Osteoblast (primary cell): ENCODE measurements around the gene C9orf43. TPM values are rescaled to one million over a fixed set of nuclear protein-coding genes. Genes with fewer than 3 reads are reported as not detected.

Experiments
- DNase-seq: peaks from one replicate; pipeline ENCODE4 v3.0.0; 2011; ENCODE audit warnings: low spot score, mixed read lengths; ENCODE audit not compliant: insufficient read length; ENCODE audit errors: missing footprints
- H2AFZ ChIP-seq: 2 replicates; pipeline ENCODE4 v1.6.0; 2011; ENCODE audit warnings: mild to moderate bottlenecking, low read length
- H3K27ac ChIP-seq: 2 replicates; pipeline ENCODE4 v1.5.1; 2011; ENCODE audit warnings: mild to moderate bottlenecking, low read depth, low read length, moderate library complexity
- H3K27me3 ChIP-seq: 2 replicates; pipeline ENCODE4 v1.6.0; 2012; ENCODE audit warnings: mild to moderate bottlenecking, control low read depth, inconsistent platforms, low read length, moderate library complexity; ENCODE audit not compliant: insufficient read depth
- H3K36me3 ChIP-seq: 2 replicates; pipeline ENCODE4 v1.5.1; 2011; ENCODE audit warnings: mild to moderate bottlenecking, low read length, control low read depth, moderate library complexity; ENCODE audit not compliant: insufficient read depth
- H3K4me1 ChIP-seq: 2 replicates; pipeline ENCODE4 v1.5.1; 2011; ENCODE audit warnings: mild to moderate bottlenecking, low read length, control low read depth, moderate library complexity; ENCODE audit not compliant: insufficient read depth
- H3K4me2 ChIP-seq: 2 replicates; pipeline ENCODE4 v1.6.0; 2011; ENCODE audit warnings: mild to moderate bottlenecking, low read length; ENCODE audit not compliant: insufficient read depth
- H3K4me3 ChIP-seq: fragments of 200-600 bp; sonication (generic); 3 replicates; pipeline ENCODE4 v1.5.1; 2012; ENCODE audit warnings: mild to moderate bottlenecking, low read length, inconsistent platforms; ENCODE audit not compliant: insufficient read depth
- H3K79me2 ChIP-seq: 2 replicates; pipeline ENCODE4 v1.6.0; 2012; ENCODE audit warnings: mild to moderate bottlenecking, low read length, control low read depth, inconsistent platforms; ENCODE audit not compliant: insufficient read depth
- H3K9me3 ChIP-seq: 2 replicates; pipeline ENCODE4 v1.5.1; 2011; ENCODE audit warnings: low read depth, low read length, control low read depth
- H4K20me1 ChIP-seq: 2 replicates; pipeline ENCODE4 v1.6.0; 2012; ENCODE audit warnings: mild to moderate bottlenecking, low read length, control low read depth; ENCODE audit not compliant: insufficient read depth
- total RNA-seq: library from RNA; depleted of rRNA; stranded (reverse); fragments of >200 nt; gene quantifications from 2 replicates; pipeline ENCODE4 v1.2.3, GENCODE V29; 2012
- TF ChIP-seq, protein P1 (sequence below): IDR thresholded peaks from 2 replicates; pipeline ENCODE4 v1.5.1; 2011; ENCODE audit warnings: mild to moderate bottlenecking, low read depth, low read length, moderate library complexity; ENCODE audit errors: extremely low read depth

Gene C9orf43
- total RNA-seq, 1 donor: 0.36 TPM

DNA sequence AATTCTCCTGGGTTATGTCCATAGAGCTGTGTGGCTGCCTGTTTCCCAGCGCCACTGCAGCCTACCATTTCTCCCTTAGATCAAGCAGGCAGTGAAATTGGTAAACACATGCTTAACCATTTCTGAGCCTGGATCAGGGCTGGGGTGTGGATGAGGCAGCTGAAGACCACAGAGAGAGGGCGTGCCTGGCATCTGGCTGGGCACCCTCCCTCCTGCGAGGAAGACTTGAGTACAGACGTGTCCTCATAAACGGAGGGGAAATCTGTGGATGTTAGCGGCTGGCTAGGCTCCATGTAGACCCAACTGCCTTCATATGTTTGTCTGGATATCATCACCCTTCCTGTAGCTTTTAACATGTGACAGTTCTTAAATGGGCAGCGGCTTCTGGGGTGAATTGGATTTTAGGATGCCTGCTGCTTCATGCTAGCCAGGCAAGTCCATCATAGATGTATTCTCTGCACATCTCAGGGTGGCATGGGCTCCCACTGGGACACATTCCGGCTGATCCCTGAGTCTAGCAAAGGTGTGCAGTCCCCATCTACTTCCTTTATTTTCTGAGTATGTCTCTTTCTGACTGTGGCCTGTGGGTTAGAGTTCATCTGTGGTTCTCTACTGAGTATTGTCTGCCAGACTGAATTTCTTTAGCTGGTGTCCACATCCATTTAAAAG lies 63.9 kb downstream of the C9orf43 start:
- no peaks in the 10 kb centered on the region for H3K9me3 ChIP-seq
- H3K27ac ChIP-seq: no peak overlapping the region
- H3K36me3 ChIP-seq: no peaks in the 10 kb centered on the region
- no peak overlapping the region for H2AFZ ChIP-seq
- H3K27me3 ChIP-seq: peaks cover 3% of the 10 kb centered on the region
- no peaks in the 10 kb centered on the region for H4K20me1 ChIP-seq
- H3K79me2 ChIP-seq: no peaks in the 10 kb centered on the region
- H3K4me1 ChIP-seq: no peaks in the 10 kb centered on the region
- no peak overlapping the region for H3K4me2 ChIP-seq
- H3K4me3 ChIP-seq: no peak overlapping the region
- TF ChIP-seq, protein P1, sequence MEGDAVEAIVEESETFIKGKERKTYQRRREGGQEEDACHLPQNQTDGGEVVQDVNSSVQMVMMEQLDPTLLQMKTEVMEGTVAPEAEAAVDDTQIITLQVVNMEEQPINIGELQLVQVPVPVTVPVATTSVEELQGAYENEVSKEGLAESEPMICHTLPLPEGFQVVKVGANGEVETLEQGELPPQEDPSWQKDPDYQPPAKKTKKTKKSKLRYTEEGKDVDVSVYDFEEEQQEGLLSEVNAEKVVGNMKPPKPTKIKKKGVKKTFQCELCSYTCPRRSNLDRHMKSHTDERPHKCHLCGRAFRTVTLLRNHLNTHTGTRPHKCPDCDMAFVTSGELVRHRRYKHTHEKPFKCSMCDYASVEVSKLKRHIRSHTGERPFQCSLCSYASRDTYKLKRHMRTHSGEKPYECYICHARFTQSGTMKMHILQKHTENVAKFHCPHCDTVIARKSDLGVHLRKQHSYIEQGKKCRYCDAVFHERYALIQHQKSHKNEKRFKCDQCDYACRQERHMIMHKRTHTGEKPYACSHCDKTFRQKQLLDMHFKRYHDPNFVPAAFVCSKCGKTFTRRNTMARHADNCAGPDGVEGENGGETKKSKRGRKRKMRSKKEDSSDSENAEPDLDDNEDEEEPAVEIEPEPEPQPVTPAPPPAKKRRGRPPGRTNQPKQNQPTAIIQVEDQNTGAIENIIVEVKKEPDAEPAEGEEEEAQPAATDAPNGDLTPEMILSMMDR: no peak
- no peak for DNase-seq

DNA sequence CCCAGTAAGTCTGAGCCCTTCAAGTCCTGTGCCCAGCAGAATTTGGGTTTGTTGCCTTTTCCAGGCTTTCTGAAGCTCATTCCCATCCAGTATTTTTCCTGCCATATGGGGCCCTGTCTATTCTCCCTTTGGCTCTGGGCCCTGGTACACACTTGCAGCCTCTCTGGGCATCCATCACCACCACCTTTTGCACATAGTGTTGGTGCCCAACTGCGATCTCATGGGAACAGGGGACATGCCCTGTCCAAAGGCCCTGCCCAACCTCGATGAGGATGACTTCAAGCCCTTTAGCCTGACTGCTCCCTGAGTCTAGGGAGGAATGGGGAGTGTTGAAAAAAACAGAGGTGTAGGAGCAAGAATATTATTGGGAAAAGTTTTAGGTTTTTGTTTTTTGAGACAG lies 64.5 kb downstream of the C9orf43 start:
- Histone ChIP-seq H3K79me2 (no peaks in the 10 kb centered on the region), H3K4me1 (no peaks in the 10 kb centered on the region), H3K27ac (no peak overlapping the region), H3K27me3 (peaks cover 3% of the 10 kb centered on the region), H2AFZ (no peak overlapping the region), H3K4me2 (no peak overlapping the region), H3K36me3 (no peaks in the 10 kb centered on the region), H3K4me3 (no peak overlapping the region), H3K9me3 (no peaks in the 10 kb centered on the region), H4K20me1 (no peaks in the 10 kb centered on the region)
- TF ChIP-seq, protein P1: no peak
- DNase-seq: no peak

DNA sequence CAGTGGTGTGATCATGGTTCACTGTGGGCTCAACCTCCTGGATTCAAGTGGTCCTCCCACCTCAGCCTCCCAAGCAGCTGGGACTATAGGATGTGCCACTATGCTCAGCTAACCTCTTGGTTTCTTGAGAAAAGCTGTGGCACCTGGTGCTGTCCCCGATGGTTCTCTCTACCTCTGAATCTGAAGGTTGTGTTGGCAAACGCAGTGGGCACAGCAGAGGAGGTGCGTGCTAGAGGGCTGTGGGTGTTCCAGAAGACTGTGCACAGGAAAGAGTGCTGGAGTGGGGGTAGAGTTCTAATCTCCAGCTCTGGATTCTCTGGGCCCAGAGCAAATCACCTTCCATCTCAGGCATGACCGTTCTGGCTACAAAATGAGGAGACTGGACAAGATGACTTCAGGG lies 65.4 kb downstream of the C9orf43 start:
- H2AFZ ChIP-seq: no peak overlapping the region
- no peaks in the 10 kb centered on the region for H3K9me3 ChIP-seq
- H3K36me3 ChIP-seq: no peaks in the 10 kb centered on the region
- peaks cover 3% of the 10 kb centered on the region for H3K27me3 ChIP-seq
- no peaks in the 10 kb centered on the region for H4K20me1 ChIP-seq
- no peaks in the 10 kb centered on the region for H3K79me2 ChIP-seq
- TF ChIP-seq, protein P1: no peak
- H3K4me3 ChIP-seq: no peak overlapping the region
- no peak for DNase-seq
- no peaks in the 10 kb centered on the region for H3K4me1 ChIP-seq
- no peak overlapping the region for H3K27ac ChIP-seq
- no peak overlapping the region for H3K4me2 ChIP-seq

DNA sequence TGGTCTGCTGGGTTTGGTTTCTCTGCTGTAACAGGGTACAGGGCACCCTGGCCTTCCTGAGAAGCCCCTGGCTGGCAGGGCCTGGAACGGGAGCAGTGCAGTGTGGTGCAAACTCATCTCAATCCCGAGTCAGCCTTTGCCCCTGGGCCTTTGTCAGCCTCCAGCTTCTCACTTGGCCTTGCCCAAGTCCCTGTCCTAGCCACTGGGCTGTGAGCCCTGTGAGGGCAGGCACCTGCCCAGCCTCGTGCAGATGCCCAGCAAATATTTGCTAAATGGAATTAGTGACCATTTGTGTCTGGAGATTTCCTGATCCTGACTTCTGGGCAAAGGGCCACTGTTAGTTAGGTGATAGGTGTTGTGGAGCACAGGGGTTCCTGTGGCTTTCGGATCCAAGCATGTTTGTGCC lies 66.0 kb downstream of the C9orf43 start:
- Histone ChIP-seq H2AFZ (no peak overlapping the region), H3K9me3 (no peaks in the 10 kb centered on the region), H3K36me3 (no peaks in the 10 kb centered on the region), H4K20me1 (no peaks in the 10 kb centered on the region), H3K4me2 (no peak overlapping the region), H3K4me3 (no peak overlapping the region), H3K27me3 (peaks cover 3% of the 10 kb centered on the region), H3K79me2 (no peaks in the 10 kb centered on the region), H3K4me1 (no peaks in the 10 kb centered on the region), H3K27ac (no peak overlapping the region)
- TF ChIP-seq, protein P1: no peak
- peak; percentile 43 for DNase-seq
